Measurements from ENCODE around the gene LPIN2.
A peak's percentile ranks its signal among the peaks of the same experiment; 100 is the strongest.
"Not testable (repeated sequence)": the region's sequence is repeated elsewhere in the genome, so short reads cannot be mapped to it uniquely, and the experiment has no call there.

Gene LPIN2, protein sequence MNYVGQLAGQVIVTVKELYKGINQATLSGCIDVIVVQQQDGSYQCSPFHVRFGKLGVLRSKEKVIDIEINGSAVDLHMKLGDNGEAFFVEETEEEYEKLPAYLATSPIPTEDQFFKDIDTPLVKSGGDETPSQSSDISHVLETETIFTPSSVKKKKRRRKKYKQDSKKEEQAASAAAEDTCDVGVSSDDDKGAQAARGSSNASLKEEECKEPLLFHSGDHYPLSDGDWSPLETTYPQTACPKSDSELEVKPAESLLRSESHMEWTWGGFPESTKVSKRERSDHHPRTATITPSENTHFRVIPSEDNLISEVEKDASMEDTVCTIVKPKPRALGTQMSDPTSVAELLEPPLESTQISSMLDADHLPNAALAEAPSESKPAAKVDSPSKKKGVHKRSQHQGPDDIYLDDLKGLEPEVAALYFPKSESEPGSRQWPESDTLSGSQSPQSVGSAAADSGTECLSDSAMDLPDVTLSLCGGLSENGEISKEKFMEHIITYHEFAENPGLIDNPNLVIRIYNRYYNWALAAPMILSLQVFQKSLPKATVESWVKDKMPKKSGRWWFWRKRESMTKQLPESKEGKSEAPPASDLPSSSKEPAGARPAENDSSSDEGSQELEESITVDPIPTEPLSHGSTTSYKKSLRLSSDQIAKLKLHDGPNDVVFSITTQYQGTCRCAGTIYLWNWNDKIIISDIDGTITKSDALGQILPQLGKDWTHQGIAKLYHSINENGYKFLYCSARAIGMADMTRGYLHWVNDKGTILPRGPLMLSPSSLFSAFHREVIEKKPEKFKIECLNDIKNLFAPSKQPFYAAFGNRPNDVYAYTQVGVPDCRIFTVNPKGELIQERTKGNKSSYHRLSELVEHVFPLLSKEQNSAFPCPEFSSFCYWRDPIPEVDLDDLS

DNA sequence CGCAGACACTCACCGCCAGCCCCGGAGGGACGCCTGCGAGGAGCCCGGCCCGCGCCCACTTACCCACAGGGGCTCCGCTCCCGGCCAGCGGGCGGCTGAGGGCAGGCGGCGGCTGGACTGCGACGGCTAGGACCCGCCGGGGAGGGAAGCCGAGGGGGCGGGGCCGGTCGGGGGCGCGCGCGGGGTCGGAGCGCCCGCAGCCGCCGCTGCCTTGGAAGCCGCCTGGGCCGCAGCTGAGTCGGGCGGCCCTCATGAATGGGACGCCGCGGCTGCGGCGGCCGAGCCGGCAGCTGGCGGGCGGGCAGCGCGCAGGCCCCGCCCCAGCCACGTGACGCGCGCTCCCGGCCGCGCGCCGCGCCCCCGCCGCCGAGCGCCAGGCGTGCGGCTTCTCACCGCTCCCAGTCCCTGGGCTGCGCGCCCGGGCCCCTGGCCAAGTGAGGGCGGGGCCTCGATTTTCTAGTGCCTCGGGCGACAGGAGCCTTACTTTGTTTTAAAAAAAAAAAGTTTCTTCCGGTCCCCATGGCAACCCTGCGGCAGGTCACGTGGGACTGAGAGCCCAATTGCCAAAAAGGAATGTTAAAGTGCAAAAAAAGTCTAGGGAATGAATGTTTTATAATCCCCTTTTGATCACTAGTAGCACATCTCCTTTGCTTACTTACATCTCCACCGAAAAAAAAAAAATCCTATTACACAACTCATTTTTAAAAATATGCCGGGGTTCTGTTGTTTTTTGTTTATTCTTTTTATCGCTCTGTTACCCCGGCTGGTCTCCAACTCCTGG is at the start of gene LPIN2:
TSS of gene LPIN2 (minus strand) at position 121 of the 781 bp plus-strand sequence. CDS start 52,304 bp downstream, outside the sequence.
- peak; percentile 99 for DNase-seq (ENCODE audit: low spot score)

DNA sequence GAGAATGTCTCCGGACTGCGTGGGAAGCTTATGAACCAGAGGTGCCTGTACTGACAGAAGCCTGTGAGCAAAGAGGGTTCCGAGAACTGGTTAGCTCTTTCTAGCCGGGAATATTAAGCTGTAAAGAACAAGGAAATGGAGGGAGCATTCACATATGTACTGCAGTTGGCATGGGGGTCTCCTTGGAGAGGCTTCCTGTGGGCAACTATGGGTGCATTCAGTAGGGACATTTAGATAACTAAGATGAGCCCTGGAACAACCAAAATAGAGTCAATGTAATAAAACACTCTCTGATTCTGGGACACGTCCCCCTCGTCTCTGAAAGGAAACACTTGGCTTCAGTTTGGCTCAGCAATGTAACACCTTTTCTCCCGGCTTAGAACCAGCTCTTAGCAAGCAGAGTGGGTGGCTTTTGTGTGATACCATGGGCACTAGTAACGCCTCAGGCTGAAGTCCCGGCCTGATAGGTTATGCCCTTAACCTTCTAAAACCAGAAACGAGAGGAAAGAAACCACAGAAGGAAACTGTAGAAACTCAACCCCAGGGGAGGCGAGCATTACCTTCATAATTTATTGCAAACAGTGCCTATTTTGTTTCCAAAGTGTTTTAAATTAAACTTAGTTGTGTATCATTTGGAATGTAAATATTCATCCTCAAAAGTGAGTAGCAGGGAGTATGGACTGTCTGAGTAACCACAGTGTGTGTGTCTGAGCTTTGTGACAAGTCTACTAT is 48.8 kb upstream of the LPIN2 start:
- no peak for DNase-seq (ENCODE audit: low spot score)

DNA sequence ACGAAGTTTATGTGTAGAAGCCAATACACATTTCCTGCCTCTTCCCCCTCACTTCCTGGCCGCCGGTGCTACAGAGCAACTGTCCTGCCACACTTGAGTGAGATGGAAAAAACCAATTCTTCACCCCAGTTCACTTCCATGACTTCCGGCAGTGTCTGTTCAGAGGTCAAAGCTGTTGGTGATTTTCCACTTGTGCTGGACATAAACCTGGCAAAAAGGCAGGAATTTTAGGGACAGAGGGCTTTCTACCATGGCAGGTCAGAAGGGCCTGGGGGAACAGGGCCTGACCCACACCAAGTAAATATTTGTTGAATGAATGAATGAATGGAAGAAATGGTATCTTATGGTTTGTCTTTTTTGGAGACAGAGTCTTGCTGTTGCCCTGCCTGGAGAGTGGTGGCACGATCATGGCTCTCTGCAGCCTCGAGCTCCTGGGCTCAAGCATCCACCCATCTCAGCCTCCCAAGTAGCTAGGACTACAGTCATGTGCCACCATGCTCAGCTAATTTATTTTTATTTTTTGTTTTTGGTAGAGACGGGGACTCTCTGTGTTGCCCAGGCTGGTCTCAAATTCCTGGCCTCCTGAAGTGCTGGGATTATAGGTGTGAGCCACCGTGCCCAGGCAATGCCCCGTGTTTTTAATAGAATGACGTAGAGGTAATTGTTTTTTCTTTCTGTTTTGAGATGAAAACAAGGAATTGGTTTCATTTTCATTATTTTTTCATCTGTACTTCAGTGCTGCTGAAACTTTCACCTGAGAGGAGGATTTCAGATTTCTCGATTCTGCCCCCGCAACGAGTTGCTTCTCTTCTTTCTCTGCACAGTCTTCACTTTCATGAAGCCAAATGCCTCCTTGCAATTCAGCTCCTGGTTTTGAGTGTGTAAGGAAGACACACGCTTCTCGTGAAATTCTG is 48.0 kb upstream of the LPIN2 start:
- no peak for DNase-seq (ENCODE audit: low spot score)

DNA sequence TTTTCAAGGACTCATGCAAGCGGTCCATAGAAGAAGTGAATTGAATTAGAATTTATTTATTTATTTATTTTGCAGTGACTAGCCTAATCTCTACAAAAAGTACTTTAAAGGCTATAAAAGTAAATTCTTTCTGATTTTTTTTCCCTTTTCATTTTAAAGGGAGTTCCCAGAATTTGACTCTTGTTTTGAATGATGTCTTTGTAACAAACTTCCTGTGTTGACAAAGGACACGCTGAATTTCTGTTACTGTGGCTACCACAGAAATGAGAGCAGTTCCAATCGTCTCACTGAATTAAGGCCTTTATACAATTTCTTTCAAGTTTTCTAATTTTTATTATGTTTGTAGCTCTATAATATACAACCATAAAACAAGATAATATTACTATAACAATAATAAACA is 46.3 kb upstream of the LPIN2 start:
- no peak for DNase-seq (ENCODE audit: low spot score)

DNA sequence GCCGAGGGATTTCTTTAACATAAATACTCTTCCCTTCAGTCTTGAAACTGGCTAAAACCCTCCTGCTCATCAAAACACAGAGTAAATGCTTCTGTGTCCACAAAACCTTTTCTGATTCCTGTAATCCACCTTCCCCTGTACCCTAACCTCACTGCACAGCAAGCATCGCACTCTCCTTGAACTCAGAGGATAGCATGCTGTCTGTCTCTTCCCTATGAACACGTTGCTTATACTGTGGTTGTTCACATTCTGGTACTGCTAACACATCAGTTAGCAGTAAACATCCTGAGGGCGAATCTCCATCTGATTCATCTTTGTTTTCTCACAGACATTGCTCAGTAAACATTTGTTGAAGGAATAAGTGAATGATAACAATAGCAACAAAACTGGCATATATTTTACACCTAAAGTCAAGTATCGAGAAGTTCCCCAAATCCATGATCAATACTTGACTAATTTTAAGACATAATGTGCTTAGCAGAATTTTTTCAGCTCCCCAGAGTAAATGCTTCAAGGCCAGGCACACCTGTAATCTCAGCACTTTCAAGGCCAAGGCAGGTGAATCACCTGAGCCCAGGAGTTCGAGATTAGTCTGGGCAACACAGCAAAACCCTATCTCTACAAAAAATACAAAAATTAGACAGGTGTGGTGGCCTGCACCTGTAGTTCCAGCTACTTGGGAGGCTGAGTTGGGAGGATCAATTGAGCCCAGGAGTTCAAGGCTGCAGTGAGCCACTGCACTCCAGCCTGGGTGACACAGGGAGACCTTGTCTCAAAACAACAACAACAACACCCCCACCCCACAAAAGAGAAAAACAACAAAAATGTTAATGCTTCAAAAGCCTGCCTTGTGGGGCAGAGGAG is 45.6 kb upstream of the LPIN2 start:
- no peak for DNase-seq (ENCODE audit: low spot score)

DNA sequence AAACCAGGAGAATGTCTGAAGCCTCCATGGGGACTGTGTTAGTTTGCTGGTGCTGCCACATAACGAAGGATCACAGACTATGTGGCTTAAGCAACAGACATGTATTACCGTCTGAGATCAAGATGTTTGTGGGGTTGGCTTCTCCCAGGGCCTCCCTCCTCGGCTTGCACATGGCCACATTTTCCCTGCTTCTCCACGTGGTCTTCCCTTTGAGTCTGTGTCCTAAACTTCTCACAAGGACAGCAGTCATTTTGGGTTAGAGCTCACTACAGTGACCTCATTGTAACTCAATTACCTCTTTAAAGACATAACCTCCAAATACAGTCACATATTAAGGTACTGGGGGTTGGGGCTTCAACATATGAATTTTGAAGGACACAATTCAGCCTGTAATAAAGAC is 44.6 kb upstream of the LPIN2 start:
- DNase-seq (ENCODE audit: low spot score): no peak

DNA sequence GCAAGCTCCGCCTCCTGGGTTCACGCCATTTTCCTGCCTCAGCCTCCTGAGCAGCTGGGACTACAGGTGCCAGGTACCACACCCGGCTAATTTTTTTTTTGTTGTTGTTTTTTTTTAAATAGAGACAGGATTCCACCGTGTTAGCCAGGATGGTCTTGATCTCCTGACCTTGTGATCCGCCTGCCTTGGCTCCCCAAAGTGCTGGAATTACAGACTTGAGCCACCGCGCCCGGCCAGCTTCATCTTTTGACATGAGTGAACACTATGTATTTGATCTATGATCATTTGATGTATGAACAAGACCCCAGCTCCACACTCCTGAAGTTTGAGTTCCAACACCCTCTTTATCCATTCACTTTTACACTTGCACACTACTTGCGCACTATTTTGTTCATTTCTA is 43.4 kb upstream of the LPIN2 start:
- DNase-seq (ENCODE audit: low spot score): no peak

DNA sequence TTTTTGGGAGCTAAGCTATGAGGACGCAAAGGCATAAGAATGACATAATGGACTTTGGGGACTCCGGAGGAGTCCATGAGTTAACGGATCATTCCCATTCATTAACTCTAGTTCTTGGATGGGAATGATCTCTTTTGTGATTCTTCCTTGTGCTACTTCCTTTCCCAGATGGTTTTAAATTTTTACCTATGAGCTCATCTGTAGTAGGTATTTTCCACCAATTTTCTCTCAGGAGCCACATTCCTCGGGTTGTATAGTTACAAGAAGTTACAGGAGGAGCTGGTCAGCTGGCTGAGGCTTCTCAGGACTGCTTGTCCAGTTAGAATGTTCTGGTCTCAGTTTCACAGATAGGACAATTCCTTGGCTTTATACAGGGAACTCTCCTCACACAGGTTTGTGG is 42.9 kb upstream of the LPIN2 start:
- DNase-seq (ENCODE audit: low spot score): no peak

DNA sequence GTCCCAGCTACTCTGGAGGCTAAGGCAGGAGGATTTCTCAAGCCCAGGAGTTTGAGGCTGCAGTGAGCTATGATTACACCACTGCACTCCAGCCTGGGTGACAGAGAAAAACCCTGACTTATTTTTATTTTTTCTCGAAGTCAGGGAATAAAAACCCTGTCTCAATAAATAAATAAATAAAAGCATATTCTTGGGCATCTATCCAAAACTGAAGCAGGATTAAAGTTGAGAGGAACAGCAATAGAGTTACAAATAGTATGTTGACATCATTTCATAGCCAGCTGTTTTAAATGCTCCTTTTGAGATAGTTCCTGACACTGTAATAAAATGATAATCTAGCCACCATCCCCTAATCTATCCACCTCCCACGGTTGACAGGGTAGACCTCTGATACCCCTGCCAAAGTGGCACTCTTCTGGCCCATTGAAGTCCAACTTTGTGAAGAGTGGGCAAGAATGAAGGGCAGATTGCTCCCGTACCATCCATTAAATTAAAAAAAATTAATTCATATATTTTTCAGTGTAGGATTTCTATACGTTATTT is 42.3 kb upstream of the LPIN2 start:
- DNase-seq (ENCODE audit: low spot score): no peak

DNA sequence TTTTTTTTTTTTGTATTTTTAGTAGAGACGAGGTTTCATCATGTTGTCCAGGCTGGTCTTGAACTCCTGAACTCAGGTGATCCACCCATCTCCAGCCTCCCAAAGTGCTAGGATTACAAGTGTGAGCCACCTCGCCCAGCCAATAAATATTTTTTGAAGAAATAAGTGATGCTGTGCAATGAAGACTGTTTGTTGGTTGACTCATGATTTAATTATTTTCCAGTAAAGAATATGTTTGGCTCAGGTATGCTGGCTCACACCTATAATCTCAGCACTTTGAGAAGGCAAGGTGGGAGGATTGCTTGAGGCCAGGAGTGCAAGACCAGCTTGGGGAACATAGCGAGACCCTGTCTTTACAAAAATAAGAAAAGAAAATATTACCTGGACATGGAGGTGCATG is 41.8 kb upstream of the LPIN2 start:
- DNase-seq (ENCODE audit: low spot score): no peak

DNA sequence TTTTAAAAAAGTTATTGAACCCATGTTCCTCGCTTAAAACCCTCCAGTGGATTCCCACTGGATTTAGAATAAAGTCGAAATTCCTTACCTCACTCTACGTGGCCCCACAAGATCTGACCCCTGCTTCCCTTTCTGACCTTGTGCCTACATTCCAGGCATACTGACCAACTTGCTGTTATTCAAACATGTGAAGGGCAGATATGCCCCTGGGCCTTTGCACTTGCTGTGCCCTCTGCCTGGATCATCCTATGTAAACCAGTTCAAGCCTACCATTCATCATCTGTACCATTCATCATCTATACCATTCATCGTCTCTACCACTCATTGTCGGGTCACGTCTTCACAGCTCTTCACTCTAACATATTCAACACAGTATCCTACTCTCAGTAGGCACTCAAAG is 41.3 kb upstream of the LPIN2 start:
- no peak for DNase-seq (ENCODE audit: low spot score)

DNA sequence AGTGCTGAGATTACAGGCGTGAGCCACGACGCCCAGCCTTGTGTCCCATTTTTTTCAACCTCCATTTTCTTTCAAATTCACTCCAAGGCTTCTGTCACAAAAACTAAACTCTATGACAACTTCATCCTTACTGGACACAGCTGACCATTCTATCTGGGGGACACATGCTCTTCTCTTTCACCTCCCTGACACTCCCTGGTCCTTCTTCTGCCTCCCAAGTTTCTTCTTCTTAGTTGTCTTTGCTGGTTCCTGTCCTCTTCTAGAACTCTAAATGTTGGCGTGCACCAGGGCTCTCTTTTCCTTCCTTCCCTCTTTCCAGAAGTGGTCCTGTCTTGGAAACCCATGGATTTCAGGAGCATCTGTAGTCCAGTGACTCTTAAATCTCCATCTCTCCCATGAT is 40.1 kb upstream of the LPIN2 start:
- DNase-seq (ENCODE audit: low spot score): no peak

DNA sequence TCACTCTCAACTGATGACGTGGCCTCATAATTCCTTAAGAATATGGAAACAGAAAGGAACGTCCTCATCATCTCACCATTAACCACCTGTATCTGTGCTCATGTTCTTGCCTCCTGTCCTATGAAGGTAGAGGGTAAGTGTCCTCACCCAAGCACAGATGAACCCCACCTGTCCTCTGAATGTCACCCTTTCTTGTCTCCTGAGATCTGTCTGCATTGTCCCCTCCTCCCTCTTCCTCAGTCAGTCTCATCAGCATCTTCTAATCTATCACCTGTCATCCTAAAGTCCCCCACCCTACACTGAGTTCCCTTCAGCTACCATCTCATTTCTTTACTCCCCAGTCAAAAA is 39.4 kb upstream of the LPIN2 start:
- no peak for DNase-seq (ENCODE audit: low spot score)

DNA sequence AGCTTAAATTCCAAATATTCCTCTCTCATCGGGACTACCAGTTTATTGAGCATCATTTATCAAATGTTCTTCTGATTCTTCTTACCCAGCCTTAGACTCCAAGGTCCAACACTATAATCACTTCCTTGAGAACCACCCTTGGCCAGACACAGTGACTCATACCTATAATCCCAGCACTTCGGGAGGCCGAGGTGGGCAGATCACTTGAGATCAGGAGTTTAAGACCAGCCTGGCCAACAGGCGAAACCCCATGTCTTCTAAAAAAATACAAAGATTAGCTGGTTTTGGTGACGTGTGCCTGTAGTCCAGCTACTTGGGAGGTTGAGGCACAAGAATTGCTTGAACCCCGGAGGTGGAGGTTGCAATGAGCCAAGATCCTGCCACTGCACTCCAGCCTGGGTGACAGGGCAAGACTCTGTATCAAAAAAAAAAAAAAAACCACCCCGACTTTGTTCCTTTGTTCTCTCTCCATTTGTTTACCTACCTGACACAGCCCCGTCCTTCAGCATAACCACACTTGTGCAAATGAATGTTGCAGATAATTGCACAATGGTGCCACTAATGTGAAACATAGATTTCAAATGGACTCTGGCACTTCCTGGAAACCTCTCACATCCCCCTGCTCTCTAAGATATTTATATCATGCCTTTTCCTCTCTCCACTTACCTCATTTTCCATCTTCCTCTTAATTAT is 38.9 kb upstream of the LPIN2 start:
- DNase-seq (ENCODE audit: low spot score): no peak

DNA sequence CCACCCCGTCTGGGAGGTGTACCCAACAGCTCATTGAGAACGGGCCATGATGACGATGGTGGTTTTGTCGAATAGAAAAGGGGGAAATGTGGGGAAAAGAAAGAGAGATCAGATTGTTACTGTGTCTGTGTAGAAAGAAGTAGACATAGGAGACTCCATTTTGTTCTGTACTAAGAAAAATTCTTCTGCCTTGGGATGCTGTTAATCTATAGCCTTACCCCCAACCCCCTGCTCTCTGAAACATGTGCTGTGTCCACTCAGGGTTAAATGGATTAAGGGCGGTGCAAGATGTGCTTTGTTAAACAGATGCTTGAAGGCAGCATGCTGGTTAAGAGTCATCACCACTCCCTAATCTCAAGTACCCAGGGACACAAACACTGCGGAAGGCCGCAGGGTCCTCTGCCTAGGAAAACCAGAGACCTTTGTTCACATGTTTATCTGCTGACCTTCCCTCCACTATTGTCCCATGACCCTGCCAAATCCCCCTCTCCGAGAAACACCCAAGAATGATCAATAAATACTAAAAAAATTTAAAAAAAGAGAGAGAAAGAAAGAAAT is 37.0 kb upstream of the LPIN2 start:
- DNase-seq (ENCODE audit: low spot score): not testable (repeated sequence)

DNA sequence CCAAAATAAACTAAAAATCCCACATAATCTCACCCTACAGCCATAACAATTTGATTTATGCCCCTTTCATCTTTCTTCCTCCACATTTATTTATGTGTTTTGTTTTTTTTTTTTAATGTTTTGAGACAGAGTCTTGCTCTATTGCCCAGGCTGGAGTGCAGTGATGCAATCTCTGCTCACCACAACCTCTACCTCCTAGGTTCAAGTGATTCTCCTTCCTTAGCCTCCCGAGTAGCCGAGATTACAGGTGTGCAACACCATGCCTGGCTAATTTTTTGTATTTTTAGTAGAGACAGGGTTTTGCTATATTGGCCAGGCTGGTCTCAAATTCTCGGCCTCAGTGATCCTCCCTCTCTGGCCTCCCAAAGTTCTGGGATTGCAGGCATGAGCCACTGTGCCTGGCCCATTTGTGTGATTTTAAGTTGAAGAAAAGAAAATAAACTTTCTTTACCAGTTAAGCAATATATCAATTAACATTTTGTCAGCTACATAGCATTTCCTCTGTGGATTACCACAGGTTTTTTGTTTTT is 35.9 kb upstream of the LPIN2 start:
- no peak for DNase-seq (ENCODE audit: low spot score)

DNA sequence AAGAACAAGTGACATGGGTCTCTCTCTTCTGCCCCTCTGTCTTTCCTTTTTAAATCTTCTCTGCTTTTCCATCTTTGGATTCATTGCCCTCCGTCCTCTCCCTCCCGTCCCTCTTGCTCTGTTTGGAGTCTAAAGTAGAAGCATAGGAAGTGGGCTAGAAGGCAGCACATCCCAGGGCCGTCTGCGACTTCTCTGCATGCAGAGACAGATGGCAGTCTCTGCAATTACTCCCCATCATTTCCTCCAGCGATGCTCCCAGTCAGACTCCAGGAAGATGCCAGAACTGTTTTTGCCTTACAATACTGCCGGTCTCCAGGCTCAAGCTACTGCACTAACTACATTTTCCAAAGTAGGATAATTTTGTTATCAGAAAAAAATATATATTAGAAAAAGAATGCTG is 35.2 kb upstream of the LPIN2 start:
- no peak for DNase-seq (ENCODE audit: low spot score)

DNA sequence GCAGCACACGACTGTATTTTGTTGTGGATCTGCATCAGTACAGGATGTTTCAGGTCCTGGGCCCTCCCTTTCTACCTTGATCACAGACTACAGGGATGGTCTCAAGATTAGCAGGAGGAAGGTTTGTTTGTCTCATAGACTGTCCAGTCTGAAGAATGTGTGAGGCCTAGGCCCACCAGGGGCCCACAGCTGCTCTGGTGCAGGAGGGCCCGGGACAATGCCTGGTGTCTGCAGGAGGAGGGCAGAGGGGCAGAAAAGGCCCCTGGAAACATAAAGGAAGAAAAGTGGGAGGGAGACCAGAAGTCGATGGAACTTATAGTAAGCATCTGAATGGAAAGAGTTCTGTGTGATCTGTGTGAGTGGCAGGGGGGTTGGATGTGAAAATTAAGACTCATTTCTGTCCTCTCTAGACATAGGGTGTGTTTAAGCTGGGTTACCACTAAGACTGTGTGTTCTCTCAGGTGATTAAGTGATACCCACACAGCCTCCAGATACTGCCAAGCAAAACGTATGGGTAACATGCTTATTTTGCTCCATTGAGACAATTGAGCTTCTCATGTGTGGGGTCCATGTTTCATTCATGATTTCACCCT is 33.4 kb upstream of the LPIN2 start:
- no peak for DNase-seq (ENCODE audit: low spot score)

Measured in hematopoietic multipotent progenitor cell treated with erythropoietin and hydrocortisone succinate and interleukin-3 and kit ligand, for 15 days (in vitro differentiated cells).